GM19193 (cell line): ENCODE data around the gene BATF3.

Experiments used
- POLR2A ChIP-seq: IDR thresholded peaks from 4 replicates; pipeline ENCODE4 v1.6.1; 2011; ENCODE audit not compliant: insufficient read depth, insufficient read length; ENCODE audit errors: extremely low read depth

Gene BATF3

DNA sequence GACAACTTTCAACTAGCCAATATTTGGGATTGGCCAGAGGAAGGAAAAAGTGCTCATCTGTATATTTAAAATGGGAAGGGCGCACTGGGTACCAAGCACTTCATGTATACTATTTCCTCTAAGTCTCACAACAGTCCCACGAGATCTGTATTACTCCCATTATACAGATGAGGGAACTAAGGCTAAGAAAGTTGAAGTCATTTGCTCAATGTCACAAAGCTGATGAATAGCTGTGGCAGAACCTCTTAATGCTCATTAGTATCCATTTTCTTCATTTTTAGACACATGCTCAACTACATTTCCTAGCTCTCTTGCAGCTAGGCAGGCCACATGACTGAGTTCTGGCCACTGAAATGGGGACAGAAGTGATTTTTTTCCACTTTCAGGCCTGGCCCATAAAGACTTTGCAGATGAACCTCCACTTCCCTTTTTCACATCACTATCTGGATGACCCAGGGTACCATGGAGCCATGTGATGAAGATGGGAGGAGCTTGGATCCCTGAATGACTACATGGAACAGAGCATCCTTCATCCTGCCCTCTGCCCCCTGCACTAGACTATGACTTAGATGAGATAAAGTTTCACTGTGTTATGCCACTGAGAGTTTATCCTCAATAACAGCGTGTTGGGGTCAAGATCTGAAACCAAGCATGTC is 59.3 kb downstream of the BATF3 start:
- no peak for TF ChIP-seq POLR2A

DNA sequence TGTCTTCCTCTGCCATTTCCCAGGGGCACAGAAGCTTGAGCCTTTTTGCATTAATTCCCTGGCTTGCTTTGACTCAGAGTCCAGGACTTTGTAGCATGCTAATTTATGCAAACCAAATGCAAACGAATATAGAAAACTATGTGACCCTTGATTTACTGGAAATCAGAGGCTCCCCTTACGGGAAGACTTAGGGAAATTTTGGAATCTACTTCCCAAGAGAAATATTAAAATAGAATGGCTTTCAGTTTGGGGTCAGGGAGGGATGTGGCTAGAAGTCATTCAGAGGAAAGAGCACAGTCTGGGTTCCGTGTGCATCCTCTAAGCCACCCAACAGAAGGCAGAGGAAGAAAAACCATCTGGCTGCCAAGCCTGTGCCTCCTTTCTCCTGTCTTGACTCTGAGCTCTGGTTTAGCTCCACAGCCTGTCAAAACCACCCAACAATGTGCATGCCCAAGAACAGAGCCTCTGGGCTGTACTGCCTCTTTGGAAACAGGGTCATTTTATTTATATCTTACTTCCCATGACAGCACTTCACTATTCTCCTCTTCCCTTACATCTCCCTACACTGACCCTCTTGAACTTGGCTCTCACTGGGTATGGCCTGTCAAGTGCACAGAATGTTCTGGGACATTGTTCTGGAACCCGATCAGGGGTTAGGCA is 61.0 kb downstream of the BATF3 start:
- TF ChIP-seq POLR2A = no peak

DNA sequence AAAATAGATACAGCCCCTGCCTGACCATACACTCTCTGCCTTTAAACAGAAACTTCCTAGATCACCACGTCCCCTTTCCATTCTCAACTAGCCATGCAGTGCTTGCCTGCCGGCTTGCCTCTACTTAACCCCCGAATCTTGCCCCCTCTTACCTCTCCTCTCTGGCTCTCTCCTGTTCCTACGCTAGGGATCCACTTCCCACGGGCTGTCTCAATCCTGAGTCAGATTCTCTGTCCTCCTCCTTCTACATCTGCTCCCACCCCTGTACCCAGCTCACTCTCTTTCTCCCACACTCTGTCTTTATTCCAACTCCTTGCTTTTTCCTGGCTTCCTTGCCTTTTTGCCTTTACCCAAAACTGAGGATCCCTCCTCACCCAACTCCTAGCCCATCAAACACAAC is 61.7 kb downstream of the BATF3 start:
- no peak for TF ChIP-seq POLR2A
